SHP77 treated with DMSO at 0.1 percent for 48 hours (cell line): Measurements from ENCODE around the gene COMMD2.

ENCODE experiments used
- DNase-seq: peaks from one replicate; lab custom pipeline; 2025; lab: John Stamatoyannopoulos, UW

The COMMD2 gene

DNA sequence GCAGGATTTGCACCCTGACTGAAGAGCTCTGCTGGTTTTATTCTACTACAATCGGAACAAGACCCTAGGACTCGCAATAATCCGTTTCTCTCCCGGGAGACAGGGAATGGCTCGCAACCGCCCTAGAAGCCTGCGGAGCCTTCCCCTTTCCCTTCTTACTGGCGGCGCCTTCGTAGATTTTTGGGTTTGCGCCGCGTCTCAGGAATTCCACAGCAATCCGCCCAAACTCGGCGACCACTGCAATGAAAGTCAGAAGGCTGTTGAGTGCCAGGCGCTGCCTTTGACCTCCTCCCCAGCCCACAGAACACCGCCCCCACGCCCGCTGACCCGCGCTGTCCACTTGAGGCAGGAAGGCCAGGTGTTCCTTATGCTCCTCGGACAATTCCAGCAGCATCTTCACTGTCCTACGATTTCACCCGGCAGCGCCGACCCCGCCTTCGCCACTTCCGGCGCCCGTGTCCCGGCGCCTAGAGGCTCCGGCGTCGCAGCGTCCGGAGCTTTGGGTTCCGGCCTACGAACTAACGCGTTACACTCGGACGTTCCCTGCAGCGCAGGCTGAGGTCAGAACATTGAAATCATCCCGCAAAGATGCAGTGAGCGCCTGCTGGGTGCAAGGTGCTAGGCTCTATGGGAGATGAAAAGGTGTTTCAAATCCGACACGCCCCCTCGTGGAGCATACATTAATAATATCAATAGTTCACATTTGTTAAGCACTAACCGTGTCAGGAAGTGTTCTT lies at the start of gene COMMD2:
COMMD2 (minus strand) TSS at position 439 of the 737 bp plus-strand sequence; CDS start at position 394, 45 bp downstream.
- DNase-seq: peak; percentile 97

DNA sequence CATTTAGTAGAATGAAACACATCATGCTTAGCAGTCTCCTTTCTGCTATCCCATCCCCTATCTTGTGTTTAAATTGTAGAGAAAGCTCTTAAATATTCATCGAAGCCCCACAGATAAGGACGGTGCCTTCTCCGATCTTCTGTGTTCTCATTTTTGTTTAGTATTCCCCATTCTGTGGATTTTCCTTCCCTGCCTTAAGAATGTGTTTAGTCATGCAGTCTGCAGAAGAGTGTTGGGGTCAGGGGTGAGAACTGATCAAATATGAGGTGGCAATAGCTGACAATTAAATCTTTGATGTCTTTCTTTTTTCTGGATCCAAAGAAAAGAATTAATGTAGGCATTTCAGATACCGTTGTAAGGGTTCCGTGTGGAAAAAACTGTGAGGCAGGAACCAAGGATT lies 49.4 kb upstream of the COMMD2 start:
- DNase-seq: no peak

DNA sequence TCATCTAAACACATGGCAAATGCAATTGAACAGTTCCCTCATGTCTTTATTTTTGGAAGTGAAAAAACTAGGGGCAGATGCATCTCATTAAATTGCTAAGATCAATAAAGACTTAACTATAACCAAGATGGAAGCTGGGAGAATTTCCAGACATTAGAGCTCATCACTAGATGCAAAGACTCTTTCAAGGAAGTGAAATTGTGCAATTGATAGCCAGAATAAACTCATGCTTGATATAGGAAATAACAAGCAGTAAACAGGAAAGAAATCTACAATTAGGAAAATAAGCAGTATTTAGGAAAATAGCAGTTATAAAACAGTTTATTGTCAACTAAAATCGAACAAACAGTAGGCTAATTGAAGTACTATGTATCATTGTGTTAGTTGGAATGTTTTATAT lies 48.9 kb upstream of the COMMD2 start:
- DNase-seq: no peak

DNA sequence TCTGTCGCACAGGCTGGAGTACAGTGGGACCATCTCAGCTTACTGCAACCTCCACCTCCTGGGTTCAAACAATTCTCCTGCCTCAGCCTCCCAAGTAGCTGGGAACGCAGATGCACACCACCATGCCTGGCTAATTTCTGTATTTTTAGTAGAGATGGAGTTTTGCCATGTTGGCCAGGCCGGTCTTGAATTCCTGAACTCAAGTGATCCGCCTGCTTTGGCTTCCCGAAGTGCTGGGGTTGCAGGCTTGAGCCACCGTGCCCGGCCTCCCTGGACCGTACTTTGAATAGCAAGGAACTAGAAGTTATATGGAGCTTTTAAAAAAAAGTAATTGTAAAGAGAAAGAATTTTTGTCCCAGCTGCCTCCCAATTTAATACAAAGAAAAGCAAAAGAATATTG lies 48.4 kb upstream of the COMMD2 start:
- DNase-seq: no peak

DNA sequence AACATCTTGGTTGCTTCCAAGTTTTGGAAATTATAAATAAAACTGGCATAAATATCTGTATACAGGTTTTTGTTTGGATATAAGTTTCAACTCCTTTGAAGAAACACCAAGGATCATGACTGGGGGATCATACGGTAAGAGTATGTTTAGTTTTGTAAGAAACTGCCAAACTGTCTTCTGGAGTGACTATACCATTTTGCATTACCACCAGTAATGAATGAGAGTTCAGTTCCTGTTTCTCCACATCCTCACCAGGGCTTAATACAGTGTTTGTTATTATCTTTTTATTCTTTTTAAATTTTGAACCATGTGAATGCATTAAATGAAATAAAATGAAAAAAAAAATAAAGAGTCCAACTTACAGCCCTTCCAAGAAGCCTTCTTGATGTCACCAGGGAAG lies 43.7 kb upstream of the COMMD2 start:
- DNase-seq: no peak

DNA sequence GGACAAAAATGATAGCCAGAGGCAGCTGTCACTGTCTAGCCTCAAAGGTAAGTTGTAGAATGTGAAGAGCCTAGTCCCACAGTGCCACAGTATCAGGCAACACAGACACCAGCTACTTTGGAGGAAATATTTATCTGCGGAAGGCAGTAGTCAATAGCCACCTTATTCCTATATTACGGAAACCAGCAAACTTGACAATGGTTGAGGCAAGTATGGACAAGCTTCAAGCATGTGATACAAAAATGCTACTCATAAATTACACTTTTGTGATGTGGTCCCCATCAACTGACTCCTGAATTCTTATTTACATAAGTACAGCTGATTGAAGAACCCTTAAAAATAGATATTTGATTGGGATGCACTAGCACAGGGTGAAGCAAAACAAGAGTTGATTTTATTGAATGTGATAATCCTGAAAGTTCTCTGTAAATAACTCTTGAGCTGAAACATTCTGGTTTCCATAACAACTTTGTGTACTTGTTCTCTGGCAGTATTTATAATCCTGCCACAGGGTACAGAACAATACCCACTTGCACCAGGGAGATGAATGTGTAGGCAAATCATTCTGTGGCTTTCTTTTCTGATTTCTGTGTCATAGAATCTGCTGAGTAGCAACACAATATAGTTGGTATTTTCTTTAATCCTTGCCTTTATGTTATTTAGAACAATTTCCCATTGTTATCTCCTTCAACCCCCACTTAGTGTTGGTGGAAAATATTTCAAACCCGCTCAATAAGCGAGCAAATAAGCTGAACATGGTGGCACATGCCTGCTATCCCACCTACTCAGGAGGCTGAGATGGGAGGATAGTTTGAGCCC lies 40.4 kb upstream of the COMMD2 start, which contains the start of gene ANKUB1:
ANKUB1 (minus strand) TSS at position 103 of the 819 bp plus-strand sequence. CDS start 188 bp downstream, outside the sequence.
- DNase-seq: no peak

DNA sequence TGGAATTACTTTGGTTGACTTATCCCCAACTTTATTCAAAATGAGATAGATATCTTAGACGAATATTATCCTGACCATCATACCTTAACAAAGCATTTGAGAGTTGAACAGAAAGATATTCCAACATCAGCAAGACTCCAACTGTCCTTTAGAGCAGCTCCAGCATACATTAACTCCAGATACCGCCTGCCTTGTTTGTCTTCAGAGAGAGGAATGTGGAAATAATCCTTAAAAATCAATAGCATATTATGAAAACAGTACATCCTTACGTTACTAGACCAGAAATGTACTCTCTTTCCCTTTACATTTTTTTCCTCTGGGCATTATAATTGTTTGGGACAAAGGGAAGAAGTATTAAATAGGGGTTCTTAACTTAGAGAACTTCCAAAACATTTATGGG lies 38.4 kb upstream of the COMMD2 start:
- DNase-seq: no peak

DNA sequence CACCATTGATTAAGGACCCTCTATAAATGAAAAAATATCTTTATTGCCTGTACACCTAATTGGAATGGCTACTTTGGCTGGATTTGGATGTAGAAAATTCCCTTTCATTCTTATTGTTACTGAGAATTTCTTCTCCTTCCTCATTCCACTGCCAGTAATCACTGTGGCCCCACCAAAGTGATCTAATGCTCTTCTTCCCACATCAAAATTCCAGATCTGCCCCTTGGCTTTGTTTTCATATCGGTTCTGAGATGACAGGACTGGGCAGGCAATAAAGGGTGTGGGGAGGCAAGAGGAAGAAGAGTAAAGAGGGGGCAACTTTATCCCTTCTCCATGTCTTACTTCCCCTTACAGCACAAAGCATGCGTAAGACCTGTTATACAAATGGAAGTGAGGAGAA lies 38.0 kb upstream of the COMMD2 start:
- DNase-seq: no peak

DNA sequence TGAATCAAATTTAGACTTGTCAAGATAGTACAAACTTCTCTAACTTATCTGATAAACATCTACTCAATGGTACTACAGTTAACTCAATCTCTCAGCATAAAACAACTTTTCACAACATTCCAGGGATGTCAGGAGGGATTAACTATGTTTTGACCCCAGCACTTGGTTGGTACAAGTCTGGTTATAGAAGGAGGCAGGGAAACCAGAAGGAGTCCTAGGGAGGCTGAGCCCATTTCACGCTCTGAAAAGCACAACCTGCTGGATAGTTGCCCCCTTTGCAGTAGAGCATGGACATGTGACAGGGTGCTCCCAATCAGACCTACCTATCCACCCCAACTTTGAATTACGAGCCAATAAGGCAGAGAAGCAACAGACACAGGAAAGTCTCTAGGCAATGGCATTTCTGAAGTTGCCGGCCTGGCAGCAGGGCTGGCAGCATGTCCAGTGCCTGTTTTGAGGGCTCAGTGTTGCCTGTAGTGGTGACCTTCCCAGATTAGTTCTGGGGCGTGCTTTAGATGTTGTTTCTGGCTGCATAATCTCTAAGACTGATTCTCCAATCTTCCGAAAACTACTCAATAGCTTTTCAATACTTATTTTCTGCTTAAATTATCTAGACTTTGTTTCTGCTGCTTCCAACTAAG lies 31.9 kb upstream of the COMMD2 start:
- DNase-seq: no peak

DNA sequence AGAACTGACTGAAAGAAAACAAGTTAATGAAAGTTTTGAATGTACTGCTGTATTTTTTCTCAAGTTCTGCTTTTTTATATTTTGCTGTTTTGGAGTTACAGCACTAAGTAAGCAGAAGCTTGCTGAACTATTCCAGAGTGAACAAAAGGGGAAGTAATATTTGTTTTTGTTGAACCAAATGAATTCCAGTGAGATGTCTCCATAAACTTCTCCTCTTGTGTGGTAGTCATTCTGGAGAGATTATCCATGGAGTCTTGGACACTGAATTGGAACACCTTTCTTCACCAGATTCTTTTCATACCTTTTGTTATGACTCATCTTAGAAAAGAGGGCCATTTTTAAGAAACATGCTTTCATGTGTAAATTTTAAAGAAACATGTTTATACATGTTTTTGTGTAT lies 31.3 kb upstream of the COMMD2 start:
- no peak for DNase-seq

DNA sequence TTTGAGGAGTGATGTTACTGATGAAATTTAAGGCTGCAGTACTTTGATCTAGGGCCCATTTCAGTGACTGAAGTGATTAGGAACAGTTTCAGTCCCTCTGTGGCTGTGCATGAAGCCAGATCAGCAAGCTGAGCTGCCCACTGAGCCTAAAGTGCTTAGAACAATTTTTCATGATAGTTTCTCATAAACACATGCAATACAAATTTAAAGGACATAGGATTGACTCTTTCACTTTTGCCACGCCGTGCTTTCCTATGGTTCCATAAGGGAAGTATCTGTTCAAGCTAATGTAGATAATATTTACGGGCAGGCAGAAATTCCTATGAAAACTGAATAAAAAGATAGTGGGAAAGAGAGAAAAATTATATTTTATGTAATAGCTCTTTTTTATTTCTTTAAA lies 29.5 kb upstream of the COMMD2 start:
- DNase-seq: no peak

DNA sequence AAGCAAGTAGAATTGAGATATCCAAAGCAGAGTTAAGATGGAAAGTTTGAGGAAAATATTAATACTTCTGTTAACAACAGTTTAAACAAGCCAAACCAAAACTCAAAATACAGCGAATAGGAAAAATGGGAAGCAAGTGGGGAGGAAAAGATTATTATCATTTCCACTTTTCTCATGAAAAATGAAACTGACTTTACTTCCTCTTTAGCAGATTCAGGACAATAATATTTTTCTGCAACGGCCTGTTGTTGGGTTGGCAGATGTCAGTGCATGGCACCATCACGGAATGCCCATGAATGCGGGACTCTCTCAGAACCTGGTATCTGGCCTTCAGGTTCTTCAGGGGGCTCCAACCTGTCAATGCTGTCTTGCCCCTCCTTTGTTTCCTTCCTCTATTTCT lies 28.9 kb upstream of the COMMD2 start:
- DNase-seq: no peak

DNA sequence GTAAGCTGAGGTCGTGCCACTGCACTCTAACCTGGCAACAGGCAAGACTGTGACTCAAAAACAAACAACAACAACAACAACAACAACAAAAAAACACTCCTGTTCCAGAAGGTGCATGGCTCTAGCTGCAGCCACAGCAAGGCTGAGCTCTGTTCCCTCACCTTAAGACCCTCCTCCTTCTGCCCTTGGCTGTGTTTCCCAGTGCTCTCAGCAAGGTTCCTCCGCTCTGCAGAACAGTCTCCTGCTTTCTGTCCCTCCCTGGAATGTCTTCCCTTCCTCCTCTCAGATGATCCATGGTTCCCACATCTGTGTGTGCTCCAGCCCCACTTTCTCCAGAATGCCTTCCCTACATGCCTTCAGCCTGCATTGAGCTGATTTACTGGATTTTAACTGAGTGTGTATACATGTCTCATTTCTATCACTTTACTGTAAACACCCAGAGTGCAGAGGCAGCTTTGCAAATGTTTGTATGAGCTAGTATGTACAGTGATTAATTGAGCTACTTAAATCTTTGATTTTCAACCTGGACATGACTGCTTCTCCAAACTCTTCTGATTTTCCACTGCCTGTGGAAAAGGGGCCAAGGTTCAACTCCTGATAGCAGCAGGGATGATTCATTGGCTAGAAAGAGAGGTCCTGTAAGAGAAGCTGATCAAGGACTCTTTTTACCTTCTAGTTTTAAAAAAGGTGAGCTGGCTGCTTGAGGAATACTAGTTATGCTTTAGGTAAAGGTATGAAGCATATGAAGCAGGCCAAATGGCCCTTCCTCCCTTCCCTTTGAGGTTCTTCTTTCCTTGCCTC lies 25.3 kb upstream of the COMMD2 start:
- no peak for DNase-seq

DNA sequence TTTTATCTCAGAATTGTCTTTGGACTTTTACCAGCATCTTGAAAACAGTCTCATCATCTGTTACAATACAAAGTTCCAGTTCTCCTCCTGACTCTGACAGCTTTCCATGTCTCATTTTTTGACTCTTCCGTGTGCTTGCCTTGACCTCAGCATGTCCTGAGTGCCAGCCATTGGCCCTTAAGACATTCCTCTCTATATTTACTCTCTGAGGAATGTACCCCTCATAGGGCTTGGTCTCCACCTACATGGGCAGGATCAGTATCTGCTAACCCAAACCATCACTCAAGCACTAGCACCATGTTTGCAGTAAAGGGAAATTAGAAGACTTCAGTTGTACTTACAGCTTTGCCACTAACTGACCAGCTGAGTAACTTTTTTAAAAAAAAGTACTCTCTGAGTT lies 23.9 kb upstream of the COMMD2 start:
- no peak for DNase-seq

DNA sequence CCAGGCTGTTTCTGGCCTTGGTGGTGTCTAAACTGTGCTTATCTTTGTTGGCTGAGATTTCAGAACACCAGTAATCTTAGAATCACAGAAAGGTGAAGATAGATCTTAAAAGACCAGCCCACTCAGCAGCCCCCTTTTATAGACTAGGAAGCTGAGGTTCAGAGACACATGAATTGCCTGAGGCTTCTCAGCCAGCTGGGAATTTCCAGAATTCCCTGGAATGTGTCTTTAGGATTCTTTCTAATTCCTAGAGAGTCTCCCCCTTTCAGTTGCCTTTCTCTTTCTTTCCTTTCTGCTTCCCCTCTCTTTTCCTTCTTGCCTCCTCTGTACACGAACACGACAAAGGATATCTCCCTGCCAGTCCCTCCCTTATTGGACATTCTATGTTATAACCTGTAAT lies 20.6 kb upstream of the COMMD2 start:
- DNase-seq: no peak

DNA sequence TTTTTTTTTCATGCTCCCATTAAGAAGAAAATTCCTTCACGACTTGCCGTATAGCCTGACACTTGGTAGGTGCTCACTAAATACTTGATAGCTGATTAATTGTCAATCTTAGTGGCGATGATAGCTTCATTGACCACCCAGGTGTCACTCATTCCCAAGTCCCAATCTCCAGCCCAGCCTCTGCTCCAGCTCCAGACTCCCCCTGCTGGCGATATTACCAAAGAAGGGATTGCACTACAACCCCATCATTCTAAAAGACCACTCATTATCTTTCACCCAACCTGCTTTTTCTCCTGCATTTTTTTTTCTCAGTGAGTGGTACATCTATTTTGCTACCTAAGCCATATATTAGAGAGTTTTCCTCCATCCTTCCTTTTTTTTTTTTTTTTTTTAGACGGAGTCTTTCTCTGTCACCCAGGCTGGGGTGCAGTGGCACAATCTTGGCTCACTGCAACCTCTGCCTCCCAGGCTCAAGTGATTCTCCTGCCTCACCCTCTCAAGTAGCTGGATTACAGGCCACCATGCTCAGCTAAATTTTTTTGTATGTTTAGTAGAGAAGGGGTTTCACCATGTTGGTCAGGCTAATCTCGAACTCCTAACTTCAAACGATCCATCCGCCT lies 19.5 kb upstream of the COMMD2 start:
- peak; percentile 15 for DNase-seq

DNA sequence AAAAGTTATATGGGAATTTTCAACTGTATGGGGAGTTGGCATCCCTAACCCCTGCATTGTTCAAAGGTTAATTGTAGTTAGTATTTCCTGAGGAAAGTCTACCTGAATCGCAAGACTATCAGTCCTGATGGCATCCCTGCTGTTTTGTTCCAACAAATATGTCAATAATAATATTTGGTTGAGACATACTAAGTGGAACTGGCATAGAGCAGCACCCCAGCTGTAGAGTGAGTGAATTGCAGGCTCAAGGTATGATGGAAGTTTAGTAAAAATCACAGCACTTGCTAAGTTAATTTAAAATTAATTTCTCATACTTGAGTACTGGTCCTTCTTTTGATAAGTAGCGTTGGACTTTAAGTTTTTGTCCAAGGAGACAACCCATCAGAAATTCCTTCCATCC lies 18.0 kb upstream of the COMMD2 start:
- DNase-seq: no peak

DNA sequence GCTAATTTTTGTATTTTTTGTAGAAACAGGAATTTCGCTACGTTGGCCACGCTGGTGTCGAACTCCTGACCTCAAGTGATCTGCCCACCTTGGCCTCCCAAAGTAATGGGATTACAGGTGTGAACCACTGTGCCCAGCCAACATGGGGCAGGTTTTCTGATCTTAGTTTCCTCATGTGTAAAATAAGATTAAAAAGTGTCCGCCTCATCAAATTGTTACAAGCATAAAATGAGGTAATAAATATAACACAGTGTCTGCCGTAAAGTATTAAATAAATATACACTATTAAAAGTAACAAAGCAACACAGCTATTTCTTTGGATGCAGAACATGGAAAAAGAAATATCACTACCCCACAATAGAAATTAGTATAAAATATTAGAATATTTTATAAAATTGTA lies 16.4 kb upstream of the COMMD2 start:
- DNase-seq: no peak

DNA sequence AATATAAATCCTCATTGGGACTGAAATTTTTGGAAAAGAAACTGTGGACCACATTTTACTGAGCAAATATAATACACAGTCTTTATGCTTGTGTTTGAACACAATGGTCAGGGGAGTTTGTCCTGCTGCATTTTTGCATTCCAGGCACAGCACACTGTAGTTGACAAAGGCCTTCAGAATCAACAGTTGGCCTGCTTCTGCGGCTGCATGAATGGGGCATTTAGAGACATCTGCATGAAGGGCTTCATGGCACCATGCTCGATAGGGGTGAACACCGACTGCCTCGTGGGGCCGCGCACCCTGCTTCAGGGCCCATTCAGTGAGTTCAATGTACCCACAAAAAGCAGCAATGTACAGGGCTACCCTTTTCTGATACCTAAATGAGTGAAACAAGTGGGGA lies 15.4 kb upstream of the COMMD2 start:
- DNase-seq: no peak

DNA sequence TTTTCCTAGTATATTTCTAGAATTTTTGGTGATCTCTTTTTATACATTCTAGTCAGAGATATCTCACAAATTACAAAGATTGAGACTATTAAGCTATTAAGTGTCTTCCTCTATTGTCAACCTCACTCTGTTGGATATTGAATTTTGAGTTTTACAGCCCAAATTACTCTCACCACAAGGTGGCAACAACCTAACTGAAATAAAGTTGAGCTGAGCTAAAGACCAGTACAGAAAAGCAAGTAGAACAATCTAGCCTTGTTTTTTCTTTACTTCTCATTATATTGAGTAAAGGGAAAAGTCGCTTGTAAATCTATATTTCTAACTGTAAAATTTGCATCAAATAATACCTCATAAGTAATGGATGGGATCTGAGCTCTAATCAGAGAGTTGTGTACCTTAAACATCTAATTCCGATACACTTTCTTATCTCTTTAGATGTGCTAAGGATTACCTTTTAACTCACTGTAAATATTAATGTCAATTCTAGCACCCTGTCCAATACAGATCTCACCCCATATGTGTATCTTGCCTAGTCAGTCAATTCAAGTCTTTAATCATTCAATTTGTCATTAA lies 13.6 kb upstream of the COMMD2 start:
- no peak for DNase-seq

DNA sequence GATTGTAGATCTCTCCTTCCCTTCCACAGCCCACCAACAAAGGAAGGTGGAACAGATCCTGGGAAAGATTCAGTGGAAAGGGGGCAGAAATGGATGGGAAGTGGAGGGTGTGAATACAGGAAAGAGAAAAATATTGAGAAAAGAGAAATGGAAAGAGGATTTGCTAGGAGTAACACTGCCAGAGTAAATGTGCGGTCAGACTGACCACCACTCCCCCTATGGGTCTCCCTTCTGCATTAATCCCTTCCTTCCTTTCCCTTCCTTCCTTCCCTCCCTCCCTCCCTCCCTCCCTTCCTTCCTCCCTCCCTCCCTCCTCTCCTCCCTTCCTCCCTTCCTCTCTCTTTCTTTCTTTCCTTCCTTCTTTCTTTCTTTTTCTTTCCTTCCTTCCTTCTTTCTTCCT lies 12.0 kb upstream of the COMMD2 start:
- no peak for DNase-seq
